H1 (cell line): ENCODE data around the gene RAI14. TPM values are rescaled to one million over a fixed set of nuclear protein-coding genes. Genes with fewer than 3 reads are reported as not detected.

Source experiments
- CTCF ChIA-PET: fragments of 300-600 bp; sonication (Branson Sonifier 250); formaldehyde crosslinking; loops from one replicate; lab custom pipeline; 2021; ENCODE audit not compliant: partially characterized antibody; lab: Charles Lee
- POLR2A ChIA-PET: fragments of 300-600 bp; sonication (Branson Sonifier 250); formaldehyde crosslinking; loops from one replicate; lab custom pipeline; 2021; ENCODE audit warnings: inconsistent platforms; ENCODE audit not compliant: partially characterized antibody; lab: Charles Lee
- DNase-seq, 2 experiments: peaks; one replicate each; pipeline versions ENCODE4 v3.0.0 to v3.0.0-alpha.2; 2010 to 2022; ENCODE audit warnings: low spot score in 2 of 2, low read depth in 1 of 2, mixed read lengths in 1 of 2
- FAIRE-seq: peaks from 2 replicates; lab custom pipeline; 2011; peaks lifted over from hg19 to GRCh38; lab: Jason Lieb, UNC
- H2AFZ ChIP-seq: 2 replicates; pipeline ENCODE4 v1.8.1; 2012; ENCODE audit warnings: low read length, inconsistent platforms
- H2AK5ac ChIP-seq: 2 replicates; pipeline ENCODE4 v1.6.1; 2013; ENCODE audit warnings: low read depth, low read length
- H2BK120ac ChIP-seq: replicated peaks from 2 replicates; pipeline ENCODE3; 2013; ENCODE audit warnings: low read depth, low read length, inconsistent platforms
- H2BK12ac ChIP-seq: 2 replicates; pipeline ENCODE4 v1.6.1; 2013; ENCODE audit warnings: low read depth, low read length
- H2BK15ac ChIP-seq: 2 replicates; pipeline ENCODE4 v1.6.1; 2013; ENCODE audit warnings: low read length
- H2BK20ac ChIP-seq: 2 replicates; pipeline ENCODE4 v1.6.1; 2013; ENCODE audit warnings: low read length
- H2BK5ac ChIP-seq: 2 replicates; pipeline ENCODE4 v1.6.1; 2013; ENCODE audit warnings: low read depth, low read length
- H3K14ac ChIP-seq: 2 replicates; pipeline ENCODE4 v1.6.1; 2013; ENCODE audit warnings: inconsistent platforms; ENCODE audit not compliant: insufficient read length
- H3K18ac ChIP-seq: 2 replicates; pipeline ENCODE4 v1.6.1; 2013; ENCODE audit warnings: low read length; ENCODE audit errors: extremely low read depth
- H3K23ac ChIP-seq: 2 replicates; pipeline ENCODE4 v1.6.1; 2013; ENCODE audit warnings: inconsistent platforms; ENCODE audit not compliant: insufficient read length
- H3K23me2 ChIP-seq: 2 replicates; pipeline ENCODE4 v1.6.1; 2013; ENCODE audit warnings: low read depth, low read length
- H3K27ac ChIP-seq: 2 replicates; pipeline ENCODE4 v1.6.1; 2011; ENCODE audit warnings: low read depth, low read length, inconsistent platforms
- H3K27me3 ChIP-seq, 4 experiments: replicated peaks in 1 of 4; 1 replicate in 1 of 4; 2 replicates in 3 of 4; pipeline versions ENCODE4 v1.6.1 to v1.8.1; 2011 to 2013; ENCODE audit warnings: low read length in 3 of 4, mild to moderate bottlenecking in 3 of 4, inconsistent platforms in 2 of 4, mixed read lengths in 2 of 4, moderate library complexity in 1 of 4; ENCODE audit not compliant: control insufficient read depth in 3 of 4, insufficient read depth in 3 of 4; ENCODE audit errors: extremely low read depth in 1 of 4
- H3K36me3 ChIP-seq, 4 experiments: 2 replicates each; pipeline versions ENCODE4 v1.6.1 to v1.8.1; 2011 to 2013; ENCODE audit warnings: mild to moderate bottlenecking in 4 of 4, low read length in 3 of 4, moderate library complexity in 2 of 4, control low read depth in 1 of 4, inconsistent platforms in 1 of 4; ENCODE audit not compliant: insufficient read depth in 4 of 4, control insufficient read depth in 2 of 4
- H3K4ac ChIP-seq: replicated peaks from 2 replicates; pipeline ENCODE3; 2013; ENCODE audit warnings: low read length, low read depth, mixed read lengths, inconsistent platforms; ENCODE audit not compliant: insufficient read length
- H3K4me1 ChIP-seq, 4 experiments: replicated peaks in 1 of 4; 1 replicate in 1 of 4; 2 replicates in 3 of 4; pipeline versions ENCODE4 v1.6.1 to v1.8.1; 2011 to 2013; ENCODE audit warnings: low read length in 3 of 4, inconsistent platforms in 2 of 4, mixed read lengths in 1 of 4; ENCODE audit not compliant: insufficient read depth in 4 of 4, control insufficient read depth in 3 of 4
- H3K4me2 ChIP-seq, 2 experiments: 2 replicates each; pipeline versions ENCODE4 v1.6.1 to v1.8.1; 2011 to 2013; ENCODE audit warnings: low read depth in 2 of 2, low read length in 2 of 2, control low read depth in 1 of 2, inconsistent platforms in 1 of 2, mild to moderate bottlenecking in 1 of 2; ENCODE audit not compliant: insufficient read depth in 1 of 2
- H3K4me3 ChIP-seq, 4 experiments: fragments of 200-600, 300-600 bp in 1 of 4; sonication (generic), shearing (Covaris generic), sonication (Bioruptor Twin) in 1 of 4; 2 replicates each; pipeline versions ENCODE4 v1.5.1 to v1.8.1; 2011 to 2016; ENCODE audit warnings: low read length in 4 of 4, low read depth in 3 of 4, control low read depth in 2 of 4, inconsistent platforms in 2 of 4, mild to moderate bottlenecking in 2 of 4, mixed read lengths in 1 of 4, moderate library complexity in 1 of 4; ENCODE audit not compliant: insufficient read depth in 2 of 4; ENCODE audit errors: extremely low read depth in 1 of 4
- H3K56ac ChIP-seq: replicated peaks from 2 replicates; pipeline ENCODE3; 2013; ENCODE audit warnings: low read depth, mild to moderate bottlenecking, mixed read lengths, low read length, inconsistent platforms; ENCODE audit not compliant: insufficient read length
- H3K79me1 ChIP-seq: 2 replicates; pipeline ENCODE4 v1.6.1; 2013; ENCODE audit warnings: low read depth, low read length, control low read depth
- H3K79me2 ChIP-seq, 2 experiments: 2 replicates each; pipeline versions ENCODE4 v1.6.1 to v1.8.1; 2012 to 2013; ENCODE audit warnings: low read length in 2 of 2, mild to moderate bottlenecking in 2 of 2, inconsistent platforms in 1 of 2; ENCODE audit not compliant: insufficient read depth in 2 of 2, control insufficient read depth in 1 of 2
- H3K9ac ChIP-seq, 4 experiments: replicated peaks in 1 of 4; 1 replicate in 1 of 4; 2 replicates in 3 of 4; pipeline versions ENCODE4 v1.6.1 to v1.8.1; 2011 to 2013; ENCODE audit warnings: low read depth in 3 of 4, low read length in 3 of 4, control low read depth in 2 of 4, mild to moderate bottlenecking in 2 of 4, moderate library complexity in 2 of 4, inconsistent platforms in 1 of 4; ENCODE audit errors: extremely low read depth in 1 of 4
- H3K9me3 ChIP-seq, 2 experiments: 2 replicates each; pipeline versions ENCODE4 v1.6.1 to v1.8.1; 2012 to 2013; ENCODE audit warnings: mild to moderate bottlenecking in 2 of 2, moderate library complexity in 2 of 2, control low read depth in 1 of 2, inconsistent platforms in 1 of 2, low read depth in 1 of 2, low read length in 1 of 2, mixed read lengths in 1 of 2; ENCODE audit not compliant: insufficient read depth in 2 of 2
- H4K20me1 ChIP-seq, 2 experiments: replicated peaks in 1 of 2; 2 replicates each; pipeline versions ENCODE3 to v1.8.1; 2011 to 2013; ENCODE audit warnings: inconsistent platforms in 2 of 2, low read length in 2 of 2, mild to moderate bottlenecking in 1 of 2; ENCODE audit not compliant: insufficient read depth in 2 of 2, control insufficient read depth in 1 of 2
- H4K5ac ChIP-seq: 2 replicates; pipeline ENCODE4 v1.6.1; 2013; ENCODE audit warnings: low read length, low read depth, mixed read lengths, inconsistent platforms; ENCODE audit not compliant: insufficient read length
- H4K8ac ChIP-seq: 2 replicates; pipeline ENCODE4 v1.8.0; 2013; ENCODE audit warnings: mild to moderate bottlenecking, moderate library complexity, low read length, inconsistent platforms; ENCODE audit not compliant: insufficient read depth; ENCODE audit errors: extremely low read depth
- H4K91ac ChIP-seq: replicated peaks from 2 replicates; pipeline ENCODE3; 2013; ENCODE audit warnings: low read length, mixed read lengths, inconsistent platforms; ENCODE audit not compliant: insufficient read length
- CHD1 ChIP-seq: IDR thresholded peaks from 2 replicates; pipeline ENCODE4 v1.6.1; 2012; ENCODE audit warnings: low read depth, low read length, improper control_type of control experiment
- JUN ChIP-seq: IDR thresholded peaks from 2 replicates; pipeline ENCODE4 v1.6.1; 2011; ENCODE audit warnings: low read depth, mild to moderate bottlenecking, improper control_type of control experiment, low read length
- SIN3A ChIP-seq, 2 experiments: IDR thresholded peaks in 1 of 2; conservative IDR thresholded peaks in 1 of 2; 2 replicates each; pipeline ENCODE4 v1.6.1; 2011 to 2012; ENCODE audit warnings: low read length in 2 of 2, improper control_type of control experiment in 1 of 2, low read depth in 1 of 2, mild to moderate bottlenecking in 1 of 2
- TCF12 ChIP-seq: IDR thresholded peaks from 2 replicates; pipeline ENCODE4 v1.6.1; 2011; ENCODE audit warnings: low read depth, mild to moderate bottlenecking, low read length
- WGBS, 2 experiments: shearing (Covaris generic) in 1 of 2; methylation state at CpG; one replicate each; pipeline versions ENCODE4 v1.1.6 to v1.1.7; 2013 to 2015; ENCODE audit warnings: low lambda C conversion rate in 2 of 2, mixed read lengths in 2 of 2, inconsistent platforms in 1 of 2, low coverage in 1 of 2, missing lambda C conversion rate in 1 of 2; ENCODE audit not compliant: insufficient replicate concordance in 2 of 2, insufficient coverage in 1 of 2, insufficient read length in 1 of 2; ENCODE audit errors: extremely low coverage in 1 of 2, missing lambda C conversion rate in 1 of 2; 5-methylcytosine and 5-hydroxymethylcytosine counted together
- polyA plus RNA-seq, 7 experiments: library from polyadenylated mRNA; depleted of rRNA in 3 of 7; stranded (reverse) in 5 of 7; unstranded in 2 of 7; fragments of >200 nt in 5 of 7; fragments of 200-250 nt in 2 of 7; gene quantifications; 1 replicate in 5 of 7; 2 replicates in 1 of 7; 4 replicates in 1 of 7; pipeline versions ENCODE4 v1.2.1 to v1.2.3, GENCODE V29; 2011 to 2013; ENCODE audit warnings: missing spikeins in 2 of 7, mixed read lengths in 2 of 7
- total RNA-seq: library from RNA; stranded (reverse); fragmentation: NEBNext Ultra II Directional; extraction: Animal tissue kit (Norgen Biotek cat#: 25700); gene quantifications from 2 replicates; pipeline ENCODE4 v1.2.1, GENCODE V29; 2021

The RAI14 gene
- total and polyA plus RNA-seq, 2 of the 8 experiments (the other 6 are each of a cell fraction or from before 2014, with no cell fraction given) = 48.4 to 210 TPM

GRCh38 chr5:34806532-34806931 is 150.4 kb downstream of the RAI14 start:
- WGBS, 2 experiments = 89% methylated on average over 4 of the region's 6 CpGs; no CpG with 5 or more reads in 1 of the 2 experiments
- H3K27ac ChIP-seq = no peak overlapping the region
- TF ChIP-seq TCF12 (peak; percentile 50; the same call in 1 of the 2 replicates), SIN3A (conservative IDR thresholded peaks at IDR 0.05 in 1 of 2, IDR thresholded peaks at IDR 0.05 in 1 of 2; ENCODE audit: low read depth in 1 of 2, low read length in 2 of 2) (no peak), JUN (no peak), CHD1 (no peak)

More at GRCh38 chr5:34806532-34806931, 150.4 kb downstream of the RAI14 start:
- DNase-seq (no peak), FAIRE-seq (no peak)
- H2BK15ac ChIP-seq = no peak overlapping the region
- no peak overlapping the region for H4K91ac ChIP-seq
- peak overlapping the region in 1 of 2 experiments; percentile 44; a peak in 1 of 4 replicates for H3K4me2 ChIP-seq
- H3K36me3 ChIP-seq = peaks cover 13 to 42% (median 32%) of the 10 kb centered on the region in 4 experiments
- no peaks in the 10 kb centered on the region for H3K23me2 ChIP-seq
- peaks cover 4 to 13% (median 6%) of the 10 kb centered on the region in 4 experiments; a peak in 5 of 7 replicates for H3K4me1 ChIP-seq
- H2BK120ac ChIP-seq = no peak overlapping the region
- no peak overlapping the region for H3K14ac ChIP-seq
- no peak overlapping the region for H3K9ac ChIP-seq
- no peak overlapping the region for H2AFZ ChIP-seq
- H2BK20ac ChIP-seq = no peak overlapping the region
- no peaks in the 10 kb centered on the region; the same call in 1 of the 2 replicates for H3K79me1 ChIP-seq
- peaks cover 0 to 3% of the 10 kb centered on the region in 2 experiments for H4K20me1 ChIP-seq
- H2BK5ac ChIP-seq = no peak overlapping the region
- H3K27me3 ChIP-seq = no peaks in the 10 kb centered on the region
- H3K9me3 ChIP-seq = no peaks in the 10 kb centered on the region
- H3K18ac ChIP-seq = no peak overlapping the region
- no peak overlapping the region for H2BK12ac ChIP-seq
- no peak overlapping the region for H3K4me3 ChIP-seq
- no peak overlapping the region for H4K5ac ChIP-seq
- ChIA-PET CTCF (interaction anchor here (1.0 to 2.2 kb wide), 9 partner anchors 8 to 331 kb away, joined by 3 to 12 read pairs (median 3); no protein-coding TSS in a partner anchor), POLR2A (interaction anchor here (1.0 kb wide), 1 partner anchor 151 kb away, joined by 3 read pairs; no protein-coding TSS in a partner anchor)
- no peak overlapping the region for H3K23ac ChIP-seq
- H3K56ac ChIP-seq = no peak overlapping the region
- H4K8ac ChIP-seq = no peak overlapping the region
- no peak overlapping the region; the same call in 1 of the 2 replicates for H2AK5ac ChIP-seq
- H3K79me2 ChIP-seq = peaks cover 0 to 4% of the 10 kb centered on the region in 2 experiments; a peak in 1 of 4 replicates
- H3K4ac ChIP-seq = no peak overlapping the region
